ENCODE data around the gene PUS7L.

PUS7L gene

GRCh38 chr12:43733687-43734086 is 24.9 kb downstream of the PUS7L start:
- DNase-seq = no peak
- ChIA-PET POLR2A (no interaction called here), CTCF (no interaction called here)

GRCh38 chr12:43730283-43730682 is 28.3 kb downstream of the PUS7L start:
- Histone ChIP-seq H3K4me1 (ENCODE audit: control extremely low read depth in 1 of 4, control insufficient read depth in 4 of 4, insufficient read depth in 4 of 4, low read length in 3 of 4) (no peaks in the 10 kb centered on the region), H3K36me3 (ENCODE audit: control insufficient read depth in 4 of 4, insufficient read depth in 4 of 4, low read length in 3 of 4) (peaks cover 10 to 16% (median 13%) of the 10 kb centered on the region in 4 experiments), H3K27ac (ENCODE audit: insufficient read depth in 1 of 2, low read depth in 1 of 2, low read length in 2 of 2, poor library complexity in 1 of 2, severe bottlenecking in 2 of 2) (no peak overlapping the region), H3K9me3 (ENCODE audit: control extremely low read depth in 1 of 5, control insufficient read depth in 4 of 5, insufficient read depth in 2 of 5, low read depth in 1 of 5, low read length in 4 of 5) (no peaks in the 10 kb centered on the region), H3K4me3 (ENCODE audit: control insufficient read depth in 1 of 7, extremely low read depth in 1 of 7, insufficient read depth in 4 of 7, low read depth in 2 of 7, low read length in 6 of 7) (no peak overlapping the region), H3K27me3 (replicated peaks in 2 of 5; ENCODE audit: control insufficient read depth in 4 of 5, insufficient read depth in 5 of 5, low read length in 4 of 5) (no peaks in the 10 kb centered on the region)
- ChIA-PET POLR2A (no interaction called here), CTCF (interaction anchor here (1.6 kb wide), 1 partner anchor 17 kb away, joined by 3 read pairs; no protein-coding TSS in a partner anchor)
- DNase-seq = no peak
- WGBS (ENCODE audit: insufficient coverage) = 89% methylated on average over 3 of the region's 4 CpGs

More at GRCh38 chr12:43733687-43734086, 24.9 kb downstream of the PUS7L start:
- WGBS (ENCODE audit: insufficient coverage) = 93% methylated on average over 2 of the region's 3 CpGs
- Histone ChIP-seq H3K27me3 (replicated peaks in 2 of 5; ENCODE audit: control insufficient read depth in 4 of 5, insufficient read depth in 5 of 5, low read length in 4 of 5) (no peaks in the 10 kb centered on the region), H3K4me3 (ENCODE audit: control insufficient read depth in 1 of 7, extremely low read depth in 1 of 7, insufficient read depth in 4 of 7, low read depth in 2 of 7, low read length in 6 of 7) (no peak overlapping the region), H3K27ac (ENCODE audit: insufficient read depth in 1 of 2, low read depth in 1 of 2, low read length in 2 of 2, poor library complexity in 1 of 2, severe bottlenecking in 2 of 2) (no peak overlapping the region), H3K9me3 (ENCODE audit: control extremely low read depth in 1 of 5, control insufficient read depth in 4 of 5, insufficient read depth in 2 of 5, low read depth in 1 of 5, low read length in 4 of 5) (no peaks in the 10 kb centered on the region), H3K4me1 (ENCODE audit: control extremely low read depth in 1 of 4, control insufficient read depth in 4 of 4, insufficient read depth in 4 of 4, low read length in 3 of 4) (no peaks in the 10 kb centered on the region), H3K36me3 (ENCODE audit: control insufficient read depth in 4 of 4, insufficient read depth in 4 of 4, low read length in 3 of 4) (peaks cover 10 to 29% (median 24%) of the 10 kb centered on the region in 4 experiments)

GRCh38 chr12:43728698-43729097 is 29.9 kb downstream of the PUS7L start:
- DNase-seq = peak in 1 of 3 donors; percentile 0
- Histone ChIP-seq H3K36me3 (ENCODE audit: control insufficient read depth in 4 of 4, insufficient read depth in 4 of 4, low read length in 3 of 4) (peaks cover 7 to 15% (median 11%) of the 10 kb centered on the region in 4 experiments), H3K27me3 (replicated peaks in 2 of 5; ENCODE audit: control insufficient read depth in 4 of 5, insufficient read depth in 5 of 5, low read length in 4 of 5) (no peaks in the 10 kb centered on the region), H3K4me1 (ENCODE audit: control extremely low read depth in 1 of 4, control insufficient read depth in 4 of 4, insufficient read depth in 4 of 4, low read length in 3 of 4) (no peaks in the 10 kb centered on the region), H3K4me3 (ENCODE audit: control insufficient read depth in 1 of 7, extremely low read depth in 1 of 7, insufficient read depth in 4 of 7, low read depth in 2 of 7, low read length in 6 of 7) (no peak overlapping the region), H3K27ac (ENCODE audit: insufficient read depth in 1 of 2, low read depth in 1 of 2, low read length in 2 of 2, poor library complexity in 1 of 2, severe bottlenecking in 2 of 2) (no peak overlapping the region), H3K9me3 (ENCODE audit: control extremely low read depth in 1 of 5, control insufficient read depth in 4 of 5, insufficient read depth in 2 of 5, low read depth in 1 of 5, low read length in 4 of 5) (no peaks in the 10 kb centered on the region)
- POLR2A ChIA-PET = no interaction called here
- WGBS (ENCODE audit: insufficient coverage) = no CpG with 5 or more reads among the region's 1 CpG
- CTCF ChIA-PET = no interaction called here

GRCh38 chr12:43728117-43728516 is 30.5 kb downstream of the PUS7L start:
- WGBS (ENCODE audit: insufficient coverage) = no CpG with 5 or more reads among the region's 2 CpGs
- Histone ChIP-seq H3K27me3 (replicated peaks in 2 of 5; ENCODE audit: control insufficient read depth in 4 of 5, insufficient read depth in 5 of 5, low read length in 4 of 5) (no peaks in the 10 kb centered on the region), H3K36me3 (ENCODE audit: control insufficient read depth in 4 of 4, insufficient read depth in 4 of 4, low read length in 3 of 4) (peaks cover 7 to 15% (median 11%) of the 10 kb centered on the region in 4 experiments), H3K9me3 (ENCODE audit: control extremely low read depth in 1 of 5, control insufficient read depth in 4 of 5, insufficient read depth in 2 of 5, low read depth in 1 of 5, low read length in 4 of 5) (no peaks in the 10 kb centered on the region), H3K4me1 (ENCODE audit: control extremely low read depth in 1 of 4, control insufficient read depth in 4 of 4, insufficient read depth in 4 of 4, low read length in 3 of 4) (no peaks in the 10 kb centered on the region), H3K4me3 (ENCODE audit: control insufficient read depth in 1 of 7, extremely low read depth in 1 of 7, insufficient read depth in 4 of 7, low read depth in 2 of 7, low read length in 6 of 7) (no peak overlapping the region), H3K27ac (ENCODE audit: insufficient read depth in 1 of 2, low read depth in 1 of 2, low read length in 2 of 2, poor library complexity in 1 of 2, severe bottlenecking in 2 of 2) (no peak overlapping the region)
- DNase-seq = peak in 2 of 3 donors; percentile 3 to 14
- ChIA-PET CTCF (no interaction called here), POLR2A (no interaction called here)

- no peaks in the 10 kb centered on the region for H3K4me1 ChIP-seq (ENCODE audit: control extremely low read depth in 1 of 4, control insufficient read depth in 4 of 4, insufficient read depth in 4 of 4, low read length in 3 of 4)
- peaks cover 0 to 6% (median under 1%) of the 10 kb centered on the region in 4 experiments for H3K36me3 ChIP-seq (ENCODE audit: control insufficient read depth in 4 of 4, insufficient read depth in 4 of 4, low read length in 3 of 4)
- CTCF ChIA-PET = no interaction called here
- DNase-seq = no peak
- POLR2A ChIA-PET = no interaction called here
- no peak overlapping the region for H3K4me3 ChIP-seq (ENCODE audit: control insufficient read depth in 1 of 7, extremely low read depth in 1 of 7, insufficient read depth in 4 of 7, low read depth in 2 of 7, low read length in 6 of 7)
- H3K27me3 ChIP-seq (replicated peaks in 2 of 5; ENCODE audit: control insufficient read depth in 4 of 5, insufficient read depth in 5 of 5, low read length in 4 of 5) = no peaks in the 10 kb centered on the region
- no peak overlapping the region for H3K27ac ChIP-seq (ENCODE audit: insufficient read depth in 1 of 2, low read depth in 1 of 2, low read length in 2 of 2, poor library complexity in 1 of 2, severe bottlenecking in 2 of 2)
- no peaks in the 10 kb centered on the region for H3K9me3 ChIP-seq (ENCODE audit: control extremely low read depth in 1 of 5, control insufficient read depth in 4 of 5, insufficient read depth in 2 of 5, low read depth in 1 of 5, low read length in 4 of 5)
Observed at GRCh38 chr12:43723134-43723533, 35.5 kb downstream of the PUS7L start.

GRCh38 chr12:43722621-43723020 is 36.0 kb downstream of the PUS7L start:
- POLR2A ChIA-PET = no interaction called here
- CTCF ChIA-PET = no interaction called here

GRCh38 chr12:43711348-43711747 is 47.2 kb downstream of the PUS7L start:
- WGBS (ENCODE audit: insufficient coverage) = 86% methylated on average over 1 of the region's 2 CpGs
- ChIA-PET POLR2A (no interaction called here), CTCF (no interaction called here)

More at GRCh38 chr12:43722621-43723020, 36.0 kb downstream of the PUS7L start:
- peaks cover 0 to 6% (median under 1%) of the 10 kb centered on the region in 4 experiments for H3K36me3 ChIP-seq (ENCODE audit: control insufficient read depth in 4 of 4, insufficient read depth in 4 of 4, low read length in 3 of 4)
- no peaks in the 10 kb centered on the region for H3K4me1 ChIP-seq (ENCODE audit: control extremely low read depth in 1 of 4, control insufficient read depth in 4 of 4, insufficient read depth in 4 of 4, low read length in 3 of 4)
- no peak overlapping the region for H3K27ac ChIP-seq (ENCODE audit: insufficient read depth in 1 of 2, low read depth in 1 of 2, low read length in 2 of 2, poor library complexity in 1 of 2, severe bottlenecking in 2 of 2)
- DNase-seq = no peak
- H3K4me3 ChIP-seq (ENCODE audit: control insufficient read depth in 1 of 7, extremely low read depth in 1 of 7, insufficient read depth in 4 of 7, low read depth in 2 of 7, low read length in 6 of 7) = no peak overlapping the region
- no peaks in the 10 kb centered on the region for H3K27me3 ChIP-seq (replicated peaks in 2 of 5; ENCODE audit: control insufficient read depth in 4 of 5, insufficient read depth in 5 of 5, low read length in 4 of 5)
- H3K9me3 ChIP-seq (ENCODE audit: control extremely low read depth in 1 of 5, control insufficient read depth in 4 of 5, insufficient read depth in 2 of 5, low read depth in 1 of 5, low read length in 4 of 5) = no peaks in the 10 kb centered on the region

More at GRCh38 chr12:43711348-43711747, 47.2 kb downstream of the PUS7L start:
- Histone ChIP-seq H3K27me3 (replicated peaks in 2 of 5; ENCODE audit: control insufficient read depth in 4 of 5, insufficient read depth in 5 of 5, low read length in 4 of 5) (peaks cover 0 to 3% (median 0%) of the 10 kb centered on the region in 5 experiments), H3K4me1 (ENCODE audit: control extremely low read depth in 1 of 4, control insufficient read depth in 4 of 4, insufficient read depth in 4 of 4, low read length in 3 of 4) (no peaks in the 10 kb centered on the region), H3K27ac (ENCODE audit: insufficient read depth in 1 of 2, low read depth in 1 of 2, low read length in 2 of 2, poor library complexity in 1 of 2, severe bottlenecking in 2 of 2) (no peak overlapping the region), H3K4me3 (ENCODE audit: control insufficient read depth in 1 of 7, extremely low read depth in 1 of 7, insufficient read depth in 4 of 7, low read depth in 2 of 7, low read length in 6 of 7) (no peak overlapping the region), H3K36me3 (ENCODE audit: control insufficient read depth in 4 of 4, insufficient read depth in 4 of 4, low read length in 3 of 4) (no peaks in the 10 kb centered on the region), H3K9me3 (ENCODE audit: control extremely low read depth in 1 of 5, control insufficient read depth in 4 of 5, insufficient read depth in 2 of 5, low read depth in 1 of 5, low read length in 4 of 5) (peaks cover 0 to 9% (median 0%) of the 10 kb centered on the region in 5 experiments)
- no peak for DNase-seq

Data from common myeloid progenitor, CD34-positive (primary cell).